ENCODE data around the gene PGAP2. TPM values are rescaled to one million over a fixed set of nuclear protein-coding genes. Genes with fewer than 3 reads are reported as not detected.

PGAP2 gene
- total RNA-seq, 1 experiment from 2014 or later = 37.4 TPM

GRCh38 chr11:3826721-3827120 lies 18.4 kb downstream of the PGAP2 start:
- WGBS (ENCODE audit: extremely low coverage, insufficient read length, low lambda C conversion rate) = no CpG with 5 or more reads among the region's 3 CpGs
- peak overlapping the region; percentile 83 to 99 (median 94) for H3K27ac Mint-ChIP-seq
- Histone ChIP-seq H2AK5ac (ENCODE audit: insufficient read length, low read length) (no peak overlapping the region), H3T11ph (ENCODE audit: low read length) (no peak overlapping the region), H2BK5ac (ENCODE audit: insufficient read length, low read length) (no peak overlapping the region), H3K23ac (ENCODE audit: insufficient read length, low read depth, low read length) (no peak overlapping the region), H4K8ac (replicated peaks; ENCODE audit: insufficient read length, low read depth, low read length) (no peak overlapping the region), H3K4me1 (ENCODE audit: insufficient read depth, low read length) (peaks cover 13% of the 10 kb centered on the region; the same call in 1 of the 2 replicates), H3K14ac (ENCODE audit: insufficient read depth, low read length) (no peak overlapping the region), H2AFZ (ENCODE audit: low read length) (no peak overlapping the region), H3K4ac (ENCODE audit: low read depth, low read length) (no peak overlapping the region), H3K27me3 (ENCODE audit: insufficient read depth, low read length) (no peaks in the 10 kb centered on the region), H3K56ac (ENCODE audit: insufficient read length, low read depth, low read length) (no peak overlapping the region), H3K79me1 (ENCODE audit: insufficient read depth, low read depth, low read length, poor library complexity, severe bottlenecking) (no peaks in the 10 kb centered on the region), H3K27ac (ENCODE audit: insufficient read length, low read depth, low read length) (no peak overlapping the region), H3K9ac (ENCODE audit: extremely low read depth, insufficient read length, low read length) (no peak overlapping the region), H2BK120ac (ENCODE audit: low read depth, low read length, poor library complexity, severe bottlenecking) (no peak overlapping the region), H4K20me1 (ENCODE audit: control insufficient read depth, insufficient read depth, insufficient read length) (peaks cover 3% of the 10 kb centered on the region), H4K5ac (ENCODE audit: insufficient read length, low read depth, low read length) (no peak overlapping the region), H3K79me2 (ENCODE audit: insufficient read depth, low read length) (no peaks in the 10 kb centered on the region), H2BK12ac (ENCODE audit: insufficient read length, low read depth, low read length) (no peak overlapping the region), H2BK20ac (ENCODE audit: low read depth, low read length, poor library complexity, severe bottlenecking) (no peak overlapping the region), H4K91ac (ENCODE audit: insufficient read length, low read depth, low read length) (no peak overlapping the region), H2BK15ac (ENCODE audit: low read depth, low read length) (no peak overlapping the region), H3K23me2 (ENCODE audit: insufficient read length, low read depth, low read length, poor library complexity, severe bottlenecking) (no peaks in the 10 kb centered on the region), H3K4me2 (ENCODE audit: insufficient read depth, insufficient read length, low read length) (no peak overlapping the region), H3K18ac (ENCODE audit: insufficient read length, low read depth, low read length) (no peak overlapping the region), H3K9me3 (ENCODE audit: control insufficient read depth, low read depth, low read length) (no peaks in the 10 kb centered on the region)
- peaks cover 35 to 65% (median 58%) of the 10 kb centered on the region in 3 experiments for H3K36me3 Mint-ChIP-seq (ENCODE audit: insufficient read depth in 1 of 3, low read depth in 3 of 3)
- peaks cover 44 to 45% of the 10 kb centered on the region in 2 experiments for H3K4me1 Mint-ChIP-seq
- no peak for TF ChIP-seq CTCF (conservative IDR thresholded peaks at IDR 0.05)
- H3K4me3 Mint-ChIP-seq = peak overlapping the region; percentile 44 to 66; a peak in 4 of 5 replicates
- no peaks in the 10 kb centered on the region for H3K9me3 Mint-ChIP-seq
- H3K27me3 Mint-ChIP-seq (ENCODE audit: low read depth) = no peaks in the 10 kb centered on the region
- DNase-seq = no peak
